CD4-positive, alpha-beta T cell (primary cell): ENCODE measurements around the gene CPA4. TPM values are rescaled to one million over a fixed set of nuclear protein-coding genes. Genes with fewer than 3 reads are reported as not detected.

Source experiments
- ATAC-seq: fragments of 200-7000 bp; cut with Tn5 transposase; one replicate; pipeline ENCODE4 v1.10.0; 2022; ENCODE audit warnings: mild to moderate bottlenecking; ENCODE audit not compliant: poor library complexity
- CTCF ChIA-PET: fragments of 350-600 bp; sonication (Branson Sonifier 250); formaldehyde crosslinking; loops from one replicate; lab custom pipeline; 2021; ENCODE audit warnings: antibody characterized with exemption, inconsistent platforms; lab: Charles Lee
- POLR2A ChIA-PET: fragments of 350-600 bp; sonication (Branson Sonifier 250); formaldehyde crosslinking; loops from one replicate; lab custom pipeline; 2021; ENCODE audit warnings: antibody characterized with exemption, inconsistent platforms; lab: Charles Lee
- DNase-seq, 14 experiments: peaks; one replicate each; pipeline ENCODE4 v3.0.0-alpha.2; 2013 to 2020; ENCODE audit warnings: mixed read lengths in 2 of 14
- H3K27ac ChIP-seq, 2 donors: one replicate each; pipeline versions ENCODE4 v1.5.1 to v1.7.0; 2013; ENCODE audit warnings: low read length in 2 of 2, low read depth in 1 of 2, mild to moderate bottlenecking in 1 of 2
- H3K27me3 ChIP-seq, 2 experiments: 1 replicate in 1 of 2; 2 replicates in 1 of 2; pipeline versions ENCODE4 v1.6.1 to v1.7.0; 2013; ENCODE audit warnings: low read length in 2 of 2, control low read depth in 1 of 2, mild to moderate bottlenecking in 1 of 2, moderate library complexity in 1 of 2; ENCODE audit not compliant: insufficient read depth in 2 of 2, control insufficient read depth in 1 of 2
- H3K36me3 ChIP-seq: one replicate; pipeline ENCODE4 v1.6.1; 2013; ENCODE audit warnings: low read length, control low read depth; ENCODE audit not compliant: insufficient read depth
- H3K4me1 ChIP-seq: one replicate; pipeline ENCODE4 v1.6.1; 2013; ENCODE audit warnings: low read length, control low read depth; ENCODE audit not compliant: insufficient read depth
- H3K4me3 ChIP-seq: one replicate; pipeline ENCODE4 v1.5.1; 2013; ENCODE audit warnings: mild to moderate bottlenecking, low read length, moderate library complexity
- H3K9me3 ChIP-seq, 2 experiments: 1 replicate in 1 of 2; 2 replicates in 1 of 2; pipeline versions ENCODE4 v1.6.1 to v1.7.0; 2013; ENCODE audit warnings: low read length in 2 of 2, mild to moderate bottlenecking in 2 of 2, control low read depth in 1 of 2, moderate library complexity in 1 of 2; ENCODE audit not compliant: control insufficient read depth in 1 of 2, insufficient read depth in 1 of 2
- H3K27ac Mint-ChIP-seq: one replicate; pipeline ENCODE4 v1.8.0; 2020; ENCODE audit warnings: mixed read lengths
- H3K27me3 Mint-ChIP-seq: one replicate; pipeline ENCODE4 v1.8.0; 2021; ENCODE audit warnings: mixed read lengths
- H3K36me3 Mint-ChIP-seq: one replicate; pipeline ENCODE4 v1.8.0; 2021; ENCODE audit warnings: low read depth, mixed read lengths
- H3K4me1 Mint-ChIP-seq: one replicate; pipeline ENCODE4 v1.8.0; 2021; ENCODE audit warnings: low read depth, mixed read lengths
- H3K4me3 Mint-ChIP-seq: one replicate; pipeline ENCODE4 v1.8.0; 2020; ENCODE audit warnings: mild to moderate bottlenecking, mixed read lengths
- H3K9me3 Mint-ChIP-seq: one replicate; pipeline ENCODE4 v1.8.0; 2020; ENCODE audit warnings: mixed read lengths
- intact Hi-C, 2 experiments: fragments of 100-400 bp; cut with DNase I in 1 of 2; cut with micrococcal nuclease in 1 of 2; formaldehyde crosslinking; loops; one replicate each; pipeline versions ENCODE4 v1.15.1 to v1.9.0; 2023 to 2025; cut with DNase I, micrococcal nuclease
- total RNA-seq, 174 experiments: library from RNA in 2 of 174; stranded (reverse) in 2 of 174; gene quantifications; one replicate each; pipeline ENCODE4 v1.2.3 and lab custom pipeline; 2021 to 2026
- TF ChIP-seq, protein P1 (sequence below): fragments of 200-600 bp; IDR thresholded peaks from one replicate; pipeline ENCODE4 v1.8.0; 2022; ENCODE audit warnings: antibody characterized with exemption, mild to moderate bottlenecking

CPA4 gene
- total RNA-seq, 2 experiments from 2014 or later = not detected

DNA sequence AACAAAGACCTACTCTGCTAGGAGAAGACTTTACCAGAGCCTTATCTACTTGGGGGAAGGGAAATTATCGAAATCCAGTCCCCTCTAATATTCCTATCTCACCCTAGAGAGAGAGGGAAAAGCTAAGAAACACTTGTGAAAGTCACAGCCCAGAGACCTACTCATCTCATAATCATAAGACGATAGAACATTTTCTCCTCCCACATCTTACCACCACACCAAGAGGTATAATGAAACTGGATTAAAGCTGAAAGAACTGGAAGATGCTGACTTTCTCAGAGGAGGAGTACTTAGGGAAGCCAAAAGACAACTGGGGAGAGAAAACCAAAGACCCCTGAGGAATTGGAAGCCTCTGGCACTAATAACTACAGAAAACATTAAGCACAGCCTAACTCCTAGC lies 40.9 kb downstream of the CPA4 start:
- no peaks in the 10 kb centered on the region for H3K4me1 ChIP-seq
- ATAC-seq = no peak

DNA sequence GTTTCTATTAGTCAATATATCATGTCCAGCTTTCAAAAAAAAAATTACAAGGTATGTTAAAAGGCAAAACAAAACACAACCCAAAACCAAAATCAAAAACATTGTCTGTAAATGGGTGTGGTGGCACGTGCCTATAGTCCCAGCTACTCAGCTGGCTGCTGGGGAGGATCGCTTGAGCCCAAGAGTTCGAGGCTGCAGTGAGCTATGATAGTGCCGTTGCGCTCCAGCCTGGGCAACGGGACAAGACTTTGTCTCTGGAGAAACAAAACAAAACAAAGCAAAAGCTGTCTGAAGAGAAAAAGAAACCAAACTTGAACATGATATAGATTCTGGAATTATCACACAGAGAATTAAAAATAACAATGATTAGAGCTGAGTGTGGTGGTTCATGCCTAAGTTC lies 41.3 kb downstream of the CPA4 start:
- Mint-ChIP-seq H3K36me3 (no peaks in the 10 kb centered on the region), H3K9me3 (no peaks in the 10 kb centered on the region), H3K27me3 (no peaks in the 10 kb centered on the region), H3K4me1 (no peaks in the 10 kb centered on the region), H3K4me3 (no peak overlapping the region), H3K27ac (no peak overlapping the region)
- ChIA-PET CTCF (no interaction called here), POLR2A (no interaction called here)
- Histone ChIP-seq H3K27ac (no peak overlapping the region), H3K4me1 (no peaks in the 10 kb centered on the region), H3K9me3 (no peaks in the 10 kb centered on the region), H3K4me3 (no peak overlapping the region), H3K36me3 (no peaks in the 10 kb centered on the region), H3K27me3 (no peaks in the 10 kb centered on the region)
- intact Hi-C loops = no loop called here
- no peak for ATAC-seq
- TF ChIP-seq, protein P1, sequence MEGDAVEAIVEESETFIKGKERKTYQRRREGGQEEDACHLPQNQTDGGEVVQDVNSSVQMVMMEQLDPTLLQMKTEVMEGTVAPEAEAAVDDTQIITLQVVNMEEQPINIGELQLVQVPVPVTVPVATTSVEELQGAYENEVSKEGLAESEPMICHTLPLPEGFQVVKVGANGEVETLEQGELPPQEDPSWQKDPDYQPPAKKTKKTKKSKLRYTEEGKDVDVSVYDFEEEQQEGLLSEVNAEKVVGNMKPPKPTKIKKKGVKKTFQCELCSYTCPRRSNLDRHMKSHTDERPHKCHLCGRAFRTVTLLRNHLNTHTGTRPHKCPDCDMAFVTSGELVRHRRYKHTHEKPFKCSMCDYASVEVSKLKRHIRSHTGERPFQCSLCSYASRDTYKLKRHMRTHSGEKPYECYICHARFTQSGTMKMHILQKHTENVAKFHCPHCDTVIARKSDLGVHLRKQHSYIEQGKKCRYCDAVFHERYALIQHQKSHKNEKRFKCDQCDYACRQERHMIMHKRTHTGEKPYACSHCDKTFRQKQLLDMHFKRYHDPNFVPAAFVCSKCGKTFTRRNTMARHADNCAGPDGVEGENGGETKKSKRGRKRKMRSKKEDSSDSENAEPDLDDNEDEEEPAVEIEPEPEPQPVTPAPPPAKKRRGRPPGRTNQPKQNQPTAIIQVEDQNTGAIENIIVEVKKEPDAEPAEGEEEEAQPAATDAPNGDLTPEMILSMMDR = no peak
- DNase-seq = no peak

More for the DNA sequence above, 40.9 kb downstream of the CPA4 start:
- TF ChIP-seq, protein P1 = no peak
- Histone ChIP-seq H3K27me3 (no peaks in the 10 kb centered on the region), H3K4me3 (no peak overlapping the region), H3K9me3 (no peaks in the 10 kb centered on the region), H3K36me3 (no peaks in the 10 kb centered on the region), H3K27ac (no peak overlapping the region)
- Mint-ChIP-seq H3K27me3 (no peaks in the 10 kb centered on the region), H3K9me3 (no peaks in the 10 kb centered on the region), H3K27ac (no peak overlapping the region), H3K4me3 (no peak overlapping the region), H3K4me1 (no peaks in the 10 kb centered on the region), H3K36me3 (no peaks in the 10 kb centered on the region)
- intact Hi-C loops = no loop called here
- CTCF ChIA-PET = no interaction called here
- DNase-seq = no peak
- POLR2A ChIA-PET = no interaction called here

GRCh38 chr7:130337410-130337971 lies 44.5 kb downstream of the CPA4 start:
- ATAC-seq (no peak), DNase-seq (no peak)
- Histone ChIP-seq H3K4me1 (no peaks in the 10 kb centered on the region), H3K27ac (no peak overlapping the region), H3K9me3 (no peaks in the 10 kb centered on the region), H3K36me3 (no peaks in the 10 kb centered on the region), H3K4me3 (no peak overlapping the region), H3K27me3 (no peaks in the 10 kb centered on the region)
- TF ChIP-seq, protein P1 = no peak
- Mint-ChIP-seq H3K27me3 (no peaks in the 10 kb centered on the region), H3K4me1 (no peaks in the 10 kb centered on the region), H3K4me3 (no peak overlapping the region), H3K36me3 (no peaks in the 10 kb centered on the region), H3K27ac (no peak overlapping the region), H3K9me3 (no peaks in the 10 kb centered on the region)
- ChIA-PET POLR2A (no interaction called here), CTCF (no interaction called here)
- intact Hi-C loops = no loop called here
